UCSD-AML1 (cell line): ENCODE data around the gene PHF21B.
A peak's percentile ranks its signal among the peaks of the same experiment; 100 is the strongest.
"Not testable (repeated sequence)": the region's sequence is repeated elsewhere in the genome, so short reads cannot be mapped to it uniquely, and the experiment has no call there.

ENCODE experiments used
- DNase-seq: peaks from one replicate; lab custom pipeline; 2025; ENCODE audit not compliant: unreplicated experiment; lab: John Stamatoyannopoulos, UW

Gene PHF21B

GRCh38 chr22:44881624-44882023, 128.2 kb downstream of the PHF21B start:
- no peak for DNase-seq

- DNase-seq = no peak
Observed at GRCh38 chr22:44880610-44881290, 129.1 kb downstream of the PHF21B start.

- DNase-seq = no peak
Observed at GRCh38 chr22:44879301-44879680, 130.5 kb downstream of the PHF21B start.

GRCh38 chr22:44878483-44879300, 131.1 kb downstream of the PHF21B start:
- no peak for DNase-seq

- no peak for DNase-seq
Observed at GRCh38 chr22:44876921-44877320, 132.9 kb downstream of the PHF21B start.

- no peak for DNase-seq
Observed at GRCh38 chr22:44871782-44872181, 138.0 kb downstream of the PHF21B start.

GRCh38 chr22:44870021-44870420, 139.8 kb downstream of the PHF21B start:
- DNase-seq = peak; percentile 47

GRCh38 chr22:44869196-44869595, 140.6 kb downstream of the PHF21B start:
- no peak for DNase-seq

GRCh38 chr22:44865193-44866057, 144.4 kb downstream of the PHF21B start:
- no peak for DNase-seq

GRCh38 chr22:44862981-44863860, 146.6 kb downstream of the PHF21B start:
- no peak for DNase-seq

- no peak for DNase-seq
Observed at GRCh38 chr22:44862281-44862680, 147.5 kb downstream of the PHF21B start.

GRCh38 chr22:44861245-44861644, 148.6 kb downstream of the PHF21B start:
- no peak for DNase-seq

GRCh38 chr22:44860311-44860710, 149.5 kb downstream of the PHF21B start:
- no peak for DNase-seq

GRCh38 chr22:44859641-44860040, 150.2 kb downstream of the PHF21B start:
- DNase-seq = no peak

- not testable (repeated sequence) for DNase-seq
Observed at GRCh38 chr22:44858819-44859218, 151.0 kb downstream of the PHF21B start.

GRCh38 chr22:44855855-44856254, 153.9 kb downstream of the PHF21B start:
- DNase-seq = no peak

- DNase-seq = not testable (repeated sequence)
Observed at GRCh38 chr22:44854641-44855040, 155.2 kb downstream of the PHF21B start.

- no peak for DNase-seq
Observed at GRCh38 chr22:44850946-44851345, 158.9 kb downstream of the PHF21B start.

GRCh38 chr22:44848791-44849420, 160.9 kb downstream of the PHF21B start:
- no peak for DNase-seq

- no peak for DNase-seq
Observed at GRCh38 chr22:44848296-44848741, 161.5 kb downstream of the PHF21B start.
